GM06990 (cell line): ENCODE data around the gene VSIG1.

Experiments
- DNase-seq: peaks from one replicate; pipeline ENCODE4 v3.0.0-alpha.2; 2011; ENCODE audit not compliant: insufficient read length; ENCODE audit errors: extremely low read depth
- H3K27me3 ChIP-seq: replicated peaks from 2 replicates; pipeline ENCODE4 v1.6.0; 2011; ENCODE audit warnings: low read length; ENCODE audit not compliant: control insufficient read depth, insufficient read depth
- H3K36me3 ChIP-seq: 2 replicates; pipeline ENCODE4 v1.5.1; 2011; ENCODE audit warnings: low read length; ENCODE audit not compliant: control insufficient read depth, insufficient read depth
- H3K4me3 ChIP-seq: replicated peaks from 2 replicates; pipeline ENCODE4 v1.5.1; 2011; ENCODE audit warnings: low read depth, mild to moderate bottlenecking, control low read depth, low read length
- TF ChIP-seq, protein P1 (sequence below): IDR thresholded peaks from 2 replicates; pipeline ENCODE4 v1.5.1; 2011; ENCODE audit warnings: low read length, control low read depth, mild to moderate bottlenecking, inconsistent platforms; ENCODE audit not compliant: insufficient read depth, poor library complexity, severe bottlenecking

The VSIG1 gene

DNA sequence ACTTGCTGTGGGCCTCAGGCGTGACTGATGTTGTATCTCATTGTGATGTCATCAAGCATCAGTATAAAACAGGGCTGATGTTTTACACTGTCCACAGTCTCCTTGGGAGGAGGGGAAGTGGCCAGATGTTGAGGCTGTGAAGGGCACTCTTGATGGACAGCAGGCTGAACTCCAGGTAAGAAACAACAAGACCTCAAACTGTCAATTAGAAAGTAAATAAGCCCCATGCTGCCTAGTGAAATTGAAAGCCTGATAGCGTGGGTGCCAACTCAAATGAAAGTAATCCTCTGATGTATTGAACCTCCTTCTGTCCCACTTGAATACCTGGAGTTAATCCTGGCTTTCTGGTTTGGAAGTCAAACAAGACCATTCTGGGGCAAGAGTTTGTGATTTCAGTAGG is 19.7 kb downstream of the VSIG1 start:
- Histone ChIP-seq H3K27me3 (no peaks in the 10 kb centered on the region), H3K4me3 (no peak overlapping the region), H3K36me3 (no peaks in the 10 kb centered on the region)
- TF ChIP-seq, protein P1, sequence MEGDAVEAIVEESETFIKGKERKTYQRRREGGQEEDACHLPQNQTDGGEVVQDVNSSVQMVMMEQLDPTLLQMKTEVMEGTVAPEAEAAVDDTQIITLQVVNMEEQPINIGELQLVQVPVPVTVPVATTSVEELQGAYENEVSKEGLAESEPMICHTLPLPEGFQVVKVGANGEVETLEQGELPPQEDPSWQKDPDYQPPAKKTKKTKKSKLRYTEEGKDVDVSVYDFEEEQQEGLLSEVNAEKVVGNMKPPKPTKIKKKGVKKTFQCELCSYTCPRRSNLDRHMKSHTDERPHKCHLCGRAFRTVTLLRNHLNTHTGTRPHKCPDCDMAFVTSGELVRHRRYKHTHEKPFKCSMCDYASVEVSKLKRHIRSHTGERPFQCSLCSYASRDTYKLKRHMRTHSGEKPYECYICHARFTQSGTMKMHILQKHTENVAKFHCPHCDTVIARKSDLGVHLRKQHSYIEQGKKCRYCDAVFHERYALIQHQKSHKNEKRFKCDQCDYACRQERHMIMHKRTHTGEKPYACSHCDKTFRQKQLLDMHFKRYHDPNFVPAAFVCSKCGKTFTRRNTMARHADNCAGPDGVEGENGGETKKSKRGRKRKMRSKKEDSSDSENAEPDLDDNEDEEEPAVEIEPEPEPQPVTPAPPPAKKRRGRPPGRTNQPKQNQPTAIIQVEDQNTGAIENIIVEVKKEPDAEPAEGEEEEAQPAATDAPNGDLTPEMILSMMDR = no peak
- DNase-seq = no peak

- Histone ChIP-seq H3K4me3 (no peak overlapping the region), H3K27me3 (no peaks in the 10 kb centered on the region; the same call in 1 of the 2 replicates), H3K36me3 (no peaks in the 10 kb centered on the region)
- no peak for DNase-seq
- TF ChIP-seq, protein P1 = no peak
Observed at GRCh38 chrX:108068121-108068520, 23.3 kb downstream of the VSIG1 start.

DNA sequence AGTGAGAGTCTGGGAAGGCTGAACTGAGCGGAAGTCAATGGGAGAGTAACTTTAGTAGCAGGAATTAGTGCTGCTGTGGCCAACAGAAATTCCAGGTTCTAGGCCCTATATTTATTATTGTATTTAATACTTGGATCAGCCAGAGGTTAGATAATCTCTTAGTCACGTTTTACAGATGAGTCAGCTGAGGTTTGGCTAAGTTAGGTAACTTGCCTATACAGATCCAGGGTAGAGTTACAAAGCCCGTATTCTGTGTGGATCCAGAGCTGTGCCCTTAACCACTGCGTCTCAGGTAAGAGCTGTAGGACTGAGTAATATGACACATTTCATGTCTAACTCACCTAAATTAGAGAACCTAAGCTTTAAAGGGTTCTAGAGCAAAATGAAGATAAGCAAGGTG is 26.0 kb downstream of the VSIG1 start:
- H3K4me3 ChIP-seq = no peak overlapping the region
- no peaks in the 10 kb centered on the region; the same call in 1 of the 2 replicates for H3K27me3 ChIP-seq
- no peaks in the 10 kb centered on the region for H3K36me3 ChIP-seq
- DNase-seq = no peak
- TF ChIP-seq, protein P1 = no peak

- TF ChIP-seq, protein P1 = no peak
- H3K4me3 ChIP-seq = no peak overlapping the region
- no peaks in the 10 kb centered on the region for H3K36me3 ChIP-seq
- H3K27me3 ChIP-seq = no peaks in the 10 kb centered on the region; the same call in 1 of the 2 replicates
- DNase-seq = no peak
Observed at GRCh38 chrX:108071578-108071977, 26.7 kb downstream of the VSIG1 start.

GRCh38 chrX:108072746-108073145 is 27.9 kb downstream of the VSIG1 start:
- no peaks in the 10 kb centered on the region; the same call in 1 of the 2 replicates for H3K27me3 ChIP-seq
- no peak overlapping the region for H3K4me3 ChIP-seq
- TF ChIP-seq, protein P1 = no peak
- no peaks in the 10 kb centered on the region for H3K36me3 ChIP-seq
- DNase-seq = no peak

GRCh38 chrX:108081110-108081509 is 36.2 kb downstream of the VSIG1 start:
- no peak for DNase-seq
- Histone ChIP-seq H3K27me3 (no peaks in the 10 kb centered on the region), H3K4me3 (no peak overlapping the region), H3K36me3 (no peaks in the 10 kb centered on the region)
- TF ChIP-seq, protein P1 = no peak
